HepG2 (cell line): ENCODE data around the gene MARK2. TPM values are rescaled to one million over a fixed set of nuclear protein-coding genes. Genes with fewer than 3 reads are reported as not detected.

Experiments used
- GATAD1 ChIP-seq: IDR thresholded peaks from 2 replicates; pipeline ENCODE4 v1.6.1; 2016; ENCODE audit warnings: missing genetic modification reagents, missing compliant biosample characterization
- HNF4G ChIP-seq, 2 experiments: sonication (generic) in 1 of 2; formaldehyde crosslinking in 1 of 2; IDR thresholded peaks; 2 replicates each; pipeline versions ENCODE4 v1.4.0 to v1.6.1; 2011 to 2020; ENCODE audit warnings: borderline replicate concordance in 2 of 2, low read depth in 2 of 2, mild to moderate bottlenecking in 2 of 2, low read length in 1 of 2, missing genetic modification reagents in 1 of 2, moderate library complexity in 1 of 2
- HOMEZ ChIP-seq: IDR thresholded peaks from 2 replicates; pipeline ENCODE4 v1.6.1; 2016; ENCODE audit warnings: low read depth
- KLF16 ChIP-seq, 2 experiments: sonication (generic) in 1 of 2; formaldehyde crosslinking in 1 of 2; IDR thresholded peaks; 2 replicates each; pipeline versions ENCODE4 v1.6.1 to v1.8.0; 2016 to 2023; ENCODE audit warnings: missing genetic modification reagents in 2 of 2, missing compliant biosample characterization in 1 of 2
- KMT2B ChIP-seq: IDR thresholded peaks from 2 replicates; pipeline ENCODE4 v1.6.1; 2016; ENCODE audit warnings: missing genetic modification reagents, missing compliant biosample characterization
- MXI1 ChIP-seq: IDR thresholded peaks from 3 replicates; pipeline ENCODE4 v1.6.1; 2012; ENCODE audit warnings: low read depth, low read length, inconsistent platforms, borderline replicate concordance
- PAWR ChIP-seq: sonication (generic); formaldehyde crosslinking; IDR thresholded peaks from 2 replicates; pipeline ENCODE4 v1.4.0; 2020; ENCODE audit warnings: missing genetic modification reagents, mild to moderate bottlenecking, borderline replicate concordance
- PAX8 ChIP-seq: sonication (generic); formaldehyde crosslinking; IDR thresholded peaks from 2 replicates; pipeline ENCODE4 v1.8.0; 2022; ENCODE audit warnings: mild to moderate bottlenecking, missing genetic modification reagents, borderline replicate concordance
- SMAD9 ChIP-seq: sonication (generic); formaldehyde crosslinking; IDR thresholded peaks from 2 replicates; pipeline ENCODE4 v1.5.1; 2020; ENCODE audit warnings: mild to moderate bottlenecking, missing genetic modification reagents
- ZNF121 ChIP-seq: sonication (generic); formaldehyde crosslinking; IDR thresholded peaks from 2 replicates; pipeline ENCODE4 v1.5.0; 2020; ENCODE audit warnings: mild to moderate bottlenecking, missing genetic modification reagents
- ZNF512 ChIP-seq: sonication (generic); formaldehyde crosslinking; IDR thresholded peaks from 2 replicates; pipeline ENCODE4 v1.4.0; 2020; ENCODE audit warnings: mild to moderate bottlenecking, missing genetic modification reagents
- ZNF530 ChIP-seq: sonication (generic); formaldehyde crosslinking; IDR thresholded peaks from 2 replicates; pipeline ENCODE4 v1.5.0; 2020; ENCODE audit warnings: low read depth, mild to moderate bottlenecking, missing genetic modification reagents
- ZNF546 ChIP-seq: sonication (generic); formaldehyde crosslinking; conservative IDR thresholded peaks from 2 replicates; pipeline ENCODE4 v1.8.1; 2023; ENCODE audit warnings: mild to moderate bottlenecking, missing genetic modification reagents
- ZNF574 ChIP-seq: sonication (generic); formaldehyde crosslinking; IDR thresholded peaks from 2 replicates; pipeline ENCODE4 v1.4.0; 2020; ENCODE audit warnings: missing genetic modification reagents
- ZNF607 ChIP-seq: sonication (generic); formaldehyde crosslinking; IDR thresholded peaks from 2 replicates; pipeline ENCODE4 v1.5.1; 2020; ENCODE audit warnings: missing genetic modification reagents, mild to moderate bottlenecking, borderline replicate concordance
- ZNF609 ChIP-seq: sonication (generic); formaldehyde crosslinking; IDR thresholded peaks from 2 replicates; pipeline ENCODE4 v1.4.0; 2020; ENCODE audit warnings: mild to moderate bottlenecking, missing genetic modification reagents, borderline replicate concordance
- polyA plus RNA-seq, 8 experiments: library from polyadenylated mRNA; depleted of rRNA in 3 of 8; stranded (reverse) in 7 of 8; unstranded in 1 of 8; fragments of >200 nt; fragmentation: Illumina TruSeq in 4 of 8; extraction: Trizol in 4 of 8; gene quantifications; 2 replicates each; pipeline versions ENCODE4 v1.2.1 to v1.2.3, GENCODE V29; 2011 to 2016; ENCODE audit warnings: low read depth in 4 of 8, missing spikeins in 1 of 8, mixed read lengths in 1 of 8; ENCODE audit not compliant: insufficient read depth in 1 of 8
- total RNA-seq, 5 experiments: library from RNA; depleted of rRNA; stranded (reverse); fragments of >200 nt; fragmentation: Illumina TruSeq; extraction: Trizol; gene quantifications; 2 replicates each; pipeline ENCODE4 v1.2.3, GENCODE V29; 2016; ENCODE audit warnings: low read depth in 1 of 5

The MARK2 gene
- total and polyA plus RNA-seq, 2 of the 13 experiments (the other 11 are each of a cell fraction or from before 2014, with no cell fraction given), result 13.5 to 13.9 TPM

GRCh38 chr11:63938479-63939396 lies 99.8 kb downstream of the MARK2 start, which contains the start of gene NAA40 (continued):
- TF ChIP-seq ZNF609 (CRISPR knock-in tag) (peak; percentile 30; the same call in 1 of the 2 replicates), KMT2B (CRISPR knock-in tag) (peak; percentile 54; the same call in 1 of the 2 replicates), ZNF574 (CRISPR knock-in tag) (peak; percentile 63; the same call in 1 of the 2 replicates), PAWR (CRISPR knock-in tag) (no peak), MXI1 (peak; percentile 98), HNF4G (IDR thresholded peaks at IDR 0.05; ENCODE audit: borderline replicate concordance, low read depth, low read length) (no peak), HNF4G (CRISPR knock-in tag; IDR thresholded peaks at IDR 0.05; ENCODE audit: borderline replicate concordance, low read depth) (no peak), HOMEZ (0 out of 2 replicates have a peak, but pooled peaks have one; percentile 15), GATAD1 (CRISPR knock-in tag) (peak; percentile 92), PAX8 (no peak), ZNF121 (0 out of 2 replicates have a peak, but pooled peaks have one; percentile 15), SMAD9 (CRISPR knock-in tag) (no peak), ZNF530 (CRISPR knock-in tag) (no peak), ZNF512 (CRISPR knock-in tag) (no peak), ZNF607 (CRISPR knock-in tag) (no peak), ZNF546 (CRISPR knock-in tag) (peak; percentile 71; the same call in 1 of the 2 replicates), KLF16 (CRISPR knock-in tag; IDR thresholded peaks at IDR 0.05) (peak in 1 of 2 experiments; percentile 90; a peak in 1 of 4 replicates)
